HepG2 (cell line): ENCODE data around the gene NCOA3. TPM values are rescaled to one million over a fixed set of nuclear protein-coding genes. Genes with fewer than 3 reads are reported as not detected.

Experiments used
- ATAC-seq: fragments of 200-7000 bp; cut with Tn5 transposase; 3 replicates; pipeline ENCODE4 v1.9.1; 2020; ENCODE audit warnings: mild to moderate bottlenecking, moderate library complexity
- BruUV-seq: library from RNA; stranded (reverse); fragments of 400-500 nt; replicated peaks from 2 replicates; lab custom pipeline; 2021; lab: Mats Ljungman, UMichigan
- CTCF ChIA-PET: fragments of 300-600 bp; formaldehyde crosslinking; extraction: SDS; loops from one replicate; lab custom pipeline; 2021; ENCODE audit warnings: low total read pairs, inconsistent platforms, low intra/inter-chr PET ratio; lab: Yijun Ruan, JAX
- POLR2A ChIA-PET: fragments of 350-600 bp; sonication (Branson Sonifier 250); formaldehyde crosslinking; loops from one replicate; lab custom pipeline; 2020; ENCODE audit warnings: antibody characterized with exemption, inconsistent platforms; lab: Yijun Ruan, JAX
- DNase-seq: peaks from one replicate; pipeline ENCODE4 v3.0.0-alpha.2; 2015; ENCODE audit warnings: low spot score
- FAIRE-seq: peaks from 3 replicates; lab custom pipeline; 2011; peaks lifted over from hg19 to GRCh38; lab: Jason Lieb, UNC
- H2AFZ ChIP-seq: one replicate; pipeline ENCODE4 v1.6.1; 2011; ENCODE audit warnings: low read length, inconsistent platforms
- H3K27ac ChIP-seq: fragments of 300-600 bp; 3 replicates; pipeline ENCODE4 v1.8.0; 2011; ENCODE audit warnings: mixed run types, mild to moderate bottlenecking, mixed read lengths, low read length, inconsistent platforms; ENCODE audit not compliant: insufficient read depth; ENCODE audit errors: extremely low read length
- H3K27me3 ChIP-seq, 2 experiments: fragments of 200-600 bp in 1 of 2; 2 replicates in 1 of 2; 3 replicates in 1 of 2; pipeline versions ENCODE4 v1.6.0 to v1.8.0; 2011; ENCODE audit warnings: low read length in 2 of 2, mild to moderate bottlenecking in 2 of 2, moderate library complexity in 2 of 2, inconsistent platforms in 1 of 2; ENCODE audit not compliant: insufficient read depth in 2 of 2, control insufficient read depth in 1 of 2
- H3K36me3 ChIP-seq, 2 experiments: fragments of 200-600 bp in 1 of 2; replicated peaks in 1 of 2; 2 replicates in 1 of 2; 3 replicates in 1 of 2; pipeline versions ENCODE4 v1.5.1 to v1.8.0; 2011; ENCODE audit warnings: low read length in 2 of 2, inconsistent platforms in 1 of 2; ENCODE audit not compliant: insufficient read depth in 2 of 2, control insufficient read depth in 1 of 2
- H3K4me1 ChIP-seq: 2 replicates; pipeline ENCODE4 v1.5.1; 2012; ENCODE audit warnings: low read length, inconsistent platforms; ENCODE audit not compliant: insufficient read depth
- H3K4me2 ChIP-seq: 2 replicates; pipeline ENCODE4 v1.6.0; 2011; ENCODE audit warnings: low read depth, low read length, inconsistent platforms
- H3K4me3 ChIP-seq, 3 experiments: fragments of 200-600 bp in 1 of 3; sonication (generic), shearing (Covaris generic) in 1 of 3; replicated peaks in 1 of 3; 2 replicates each; pipeline ENCODE4 v1.5.1; 2011 to 2016; ENCODE audit warnings: low read length in 3 of 3, inconsistent platforms in 2 of 3, low read depth in 2 of 3, mild to moderate bottlenecking in 2 of 3, control low read depth in 1 of 3, mixed read lengths in 1 of 3; ENCODE audit not compliant: insufficient read depth in 1 of 3
- H3K79me2 ChIP-seq: one replicate; pipeline ENCODE4 v1.6.1; 2011; ENCODE audit warnings: low read length, inconsistent platforms; ENCODE audit not compliant: insufficient read depth
- H3K9ac ChIP-seq: 2 replicates; pipeline ENCODE4 v1.6.0; 2011; ENCODE audit warnings: mild to moderate bottlenecking, low read depth, low read length, inconsistent platforms; ENCODE audit not compliant: insufficient read depth
- H3K9me3 ChIP-seq: 2 replicates; pipeline ENCODE4 v1.5.1; 2012; ENCODE audit warnings: mild to moderate bottlenecking, low read length
- H4K20me1 ChIP-seq: 2 replicates; pipeline ENCODE4 v1.6.0; 2011; ENCODE audit warnings: inconsistent platforms, mild to moderate bottlenecking, low read length, moderate library complexity; ENCODE audit not compliant: insufficient read depth
- CEBPB ChIP-seq: IDR thresholded peaks from 2 replicates; pipeline ENCODE4 v1.6.1; 2011; ENCODE audit warnings: low read depth, low read length, improper control_type of control experiment, borderline replicate concordance
- JUN ChIP-seq: sonication (generic); formaldehyde crosslinking; IDR thresholded peaks from 2 replicates; pipeline ENCODE4 v1.4.0; 2020; ENCODE audit warnings: mild to moderate bottlenecking, missing genetic modification reagents
- KLF12 ChIP-seq: sonication (generic); formaldehyde crosslinking; IDR thresholded peaks from 2 replicates; pipeline ENCODE4 v1.4.0; 2020; ENCODE audit warnings: missing genetic modification reagents, borderline replicate concordance
- MTERF4 ChIP-seq: sonication (generic); formaldehyde crosslinking; IDR thresholded peaks from 2 replicates; pipeline ENCODE4 v1.8.0; 2023; ENCODE audit warnings: mild to moderate bottlenecking, missing genetic modification reagents
- TARDBP ChIP-seq: sonication (generic); formaldehyde crosslinking; IDR thresholded peaks from 2 replicates; pipeline ENCODE4 v1.8.0; 2022; ENCODE audit warnings: mild to moderate bottlenecking, missing genetic modification reagents
- TEAD2 ChIP-seq: sonication (generic); formaldehyde crosslinking; IDR thresholded peaks from 2 replicates; pipeline ENCODE4 v1.9.0; 2021; ENCODE audit warnings: missing genetic modification reagents
- ZMYM3 ChIP-seq: sonication (generic); formaldehyde crosslinking; IDR thresholded peaks from 2 replicates; pipeline ENCODE4 v1.5.1; 2020; ENCODE audit warnings: mild to moderate bottlenecking, missing genetic modification reagents
- ZNF121 ChIP-seq: sonication (generic); formaldehyde crosslinking; IDR thresholded peaks from 2 replicates; pipeline ENCODE4 v1.5.0; 2020; ENCODE audit warnings: mild to moderate bottlenecking, missing genetic modification reagents
- ZNF205 ChIP-seq: IDR thresholded peaks from 2 replicates; pipeline ENCODE4 v1.6.1; 2018; ENCODE audit warnings: missing biosample characterization, missing genetic modification reagents
- ZNF430 ChIP-seq: sonication (generic); formaldehyde crosslinking; IDR thresholded peaks from 2 replicates; pipeline ENCODE4 v1.9.0; 2021; ENCODE audit warnings: mild to moderate bottlenecking, missing genetic modification reagents
- ZNF496 ChIP-seq: sonication (generic); formaldehyde crosslinking; IDR thresholded peaks from 2 replicates; pipeline ENCODE4 v1.8.1; 2023; ENCODE audit warnings: mild to moderate bottlenecking, moderate library complexity, missing genetic modification reagents; ENCODE audit not compliant: insufficient replicate concordance
- WGBS: methylation state at CpG from one replicate; pipeline ENCODE4 v1.1.6; 2017; ENCODE audit warnings: low lambda C conversion rate; 5-methylcytosine and 5-hydroxymethylcytosine counted together
- in situ Hi-C: cut with HindIII; loops from 2 replicates; pipeline ENCODE4 v1.10.0; 2017; ENCODE audit warnings: low pct_unique_long_range_greater_than_20kb; ENCODE audit not compliant: extremely low pct_ligation_motif_present
- intact Hi-C: fragments of 100-400 bp; cut with micrococcal nuclease; formaldehyde crosslinking; loops from one replicate; pipeline ENCODE4 v1.10.0; 2022; ENCODE audit not compliant: unreplicated experiment
- polyA plus RNA-seq, 8 experiments: library from polyadenylated mRNA; depleted of rRNA in 3 of 8; stranded (reverse) in 7 of 8; unstranded in 1 of 8; fragments of >200 nt; fragmentation: Illumina TruSeq in 4 of 8; extraction: Trizol in 4 of 8; gene quantifications; 2 replicates each; pipeline versions ENCODE4 v1.2.1 to v1.2.3, GENCODE V29; 2011 to 2016; ENCODE audit warnings: low read depth in 4 of 8, missing spikeins in 1 of 8, mixed read lengths in 1 of 8; ENCODE audit not compliant: insufficient read depth in 1 of 8
- total RNA-seq, 5 experiments: library from RNA; depleted of rRNA; stranded (reverse); fragments of >200 nt; fragmentation: Illumina TruSeq; extraction: Trizol; gene quantifications; 2 replicates each; pipeline ENCODE4 v1.2.3, GENCODE V29; 2016; ENCODE audit warnings: low read depth in 1 of 5

The NCOA3 gene
- total and polyA plus RNA-seq, 2 of the 13 experiments (the other 11 are each of a cell fraction or from before 2014, with no cell fraction given) = 35.0 to 56.8 TPM

- Histone ChIP-seq H3K27me3 (no peaks in the 10 kb centered on the region), H2AFZ (no peak overlapping the region), H3K27ac (no peak overlapping the region), H3K9me3 (no peaks in the 10 kb centered on the region), H3K4me2 (no peak overlapping the region), H3K4me3 (no peak overlapping the region), H4K20me1 (no peaks in the 10 kb centered on the region), H3K79me2 (no peaks in the 10 kb centered on the region), H3K36me3 (no peaks in the 10 kb centered on the region), H3K9ac (no peak overlapping the region), H3K4me1 (peaks cover 41% of the 10 kb centered on the region)
- DNase-seq (no peak), ATAC-seq (no peak), FAIRE-seq (no peak)
- intact Hi-C loops = no loop called here
- BruUV-seq = no TSS peak
- no peak for TF ChIP-seq ZNF205 (CRISPR knock-in tag)
- TF ChIP-seq ZNF121 (CRISPR knock-in tag) = 0 out of 2 replicates have a peak, but pooled peaks have one; percentile 31
- 0 out of 2 replicates have a peak, but pooled peaks have one; percentile 25 for TF ChIP-seq ZMYM3 (CRISPR knock-in tag)
- TF ChIP-seq MTERF4 (CRISPR knock-in tag) = no peak
- CTCF ChIA-PET = no interaction called here
- POLR2A ChIA-PET = no interaction called here
- 82% methylated on average over 2 of the region's 2 CpGs for WGBS
- in situ Hi-C loops = no loop called here
Observed at GRCh38 chr20:47476452-47476851, 25.2 kb upstream of the NCOA3 start.

- Histone ChIP-seq H3K4me2 (no peak overlapping the region), H3K9me3 (no peaks in the 10 kb centered on the region), H3K4me3 (no peak overlapping the region), H2AFZ (no peak overlapping the region), H3K36me3 (no peaks in the 10 kb centered on the region), H4K20me1 (no peaks in the 10 kb centered on the region), H3K27me3 (no peaks in the 10 kb centered on the region), H3K9ac (no peak overlapping the region), H3K27ac (no peak overlapping the region), H3K4me1 (peaks cover 31% of the 10 kb centered on the region), H3K79me2 (no peaks in the 10 kb centered on the region)
- no peak for DNase-seq
- POLR2A ChIA-PET = interaction anchor here (1.2 kb wide), 1 partner anchor 23 kb away, joined by 5 read pairs; the partner anchor contains the start of gene NCOA3
- in situ Hi-C loops = no loop called here
- FAIRE-seq = no peak
- intact Hi-C loops = no loop called here
- 66% methylated on average over 4 of the region's 4 CpGs for whole genome bisulfite sequencing
- TF ChIP-seq KLF12 (CRISPR knock-in tag) (no peak), TARDBP (no peak), CEBPB (peak; percentile 49; the same call in 1 of the 2 replicates), ZNF496 (no peak), ZNF430 (CRISPR knock-in tag) (no peak), JUN (CRISPR knock-in tag) (no peak), TEAD2 (CRISPR knock-in tag) (no peak)
- no TSS peak for BruUV-seq
- CTCF ChIA-PET = no interaction called here
- ATAC-seq = no peak
Observed at GRCh38 chr20:47479093-47479492, 22.6 kb upstream of the NCOA3 start.
